H9 (cell line): ENCODE results near the gene CNOT10. TPM values are rescaled to one million over a fixed set of nuclear protein-coding genes. Genes with fewer than 3 reads are reported as not detected.
A peak's percentile ranks its signal among the peaks of the same experiment; 100 is the strongest.

Experiments used
- DNase-seq: peaks from one replicate; pipeline ENCODE4 v3.0.0-alpha.2; 2017
- H2AFZ ChIP-seq: one replicate; pipeline ENCODE4 v1.6.1; 2013; ENCODE audit warnings: mild to moderate bottlenecking, low read length, control low read depth, moderate library complexity
- H2AK5ac ChIP-seq: 2 replicates; pipeline ENCODE4 v1.6.1; 2013; ENCODE audit warnings: low read length, control low read depth, mixed read lengths; ENCODE audit not compliant: insufficient read length
- H2BK120ac ChIP-seq: one replicate; pipeline ENCODE4 v1.6.1; 2013; ENCODE audit warnings: low read depth, mild to moderate bottlenecking, low read length, control low read depth, inconsistent platforms; ENCODE audit not compliant: poor library complexity, severe bottlenecking
- H2BK12ac ChIP-seq: 2 replicates; pipeline ENCODE4 v1.6.1; 2013; ENCODE audit warnings: low read length, control low read depth, mixed read lengths, low read depth; ENCODE audit not compliant: insufficient read length
- H2BK15ac ChIP-seq: 2 replicates; pipeline ENCODE4 v1.6.1; 2013; ENCODE audit warnings: low read depth, low read length, control low read depth
- H2BK20ac ChIP-seq: one replicate; pipeline ENCODE4 v1.6.1; 2013; ENCODE audit warnings: low read depth, mild to moderate bottlenecking, low read length, control low read depth, inconsistent platforms; ENCODE audit not compliant: poor library complexity, severe bottlenecking
- H2BK5ac ChIP-seq: 2 replicates; pipeline ENCODE4 v1.6.1; 2013; ENCODE audit warnings: low read length, control low read depth, mixed read lengths; ENCODE audit not compliant: insufficient read length
- H3K14ac ChIP-seq: 2 replicates; pipeline ENCODE4 v1.6.1; 2013; ENCODE audit warnings: low read length, control low read depth; ENCODE audit not compliant: insufficient read depth
- H3K18ac ChIP-seq: 2 replicates; pipeline ENCODE4 v1.6.1; 2013; ENCODE audit warnings: low read depth, mild to moderate bottlenecking, mixed read lengths, low read length, control low read depth; ENCODE audit not compliant: insufficient read length
- H3K23ac ChIP-seq: 2 replicates; pipeline ENCODE4 v1.6.1; 2013; ENCODE audit warnings: low read length, control low read depth, mixed read lengths, low read depth; ENCODE audit not compliant: insufficient read length
- H3K23me2 ChIP-seq: 2 replicates; pipeline ENCODE4 v1.6.1; 2013; ENCODE audit warnings: low read depth, mild to moderate bottlenecking, mixed read lengths, low read length, control low read depth; ENCODE audit not compliant: insufficient read length, poor library complexity, severe bottlenecking
- H3K27ac ChIP-seq: 2 replicates; pipeline ENCODE4 v1.5.1; 2013; ENCODE audit warnings: low read length, control low read depth, mixed read lengths, low read depth; ENCODE audit not compliant: insufficient read length
- H3K27me3 ChIP-seq: 2 replicates; pipeline ENCODE4 v1.6.1; 2013; ENCODE audit warnings: low read length, control low read depth, inconsistent platforms; ENCODE audit not compliant: insufficient read depth
- H3K4ac ChIP-seq: 2 replicates; pipeline ENCODE4 v1.6.1; 2013; ENCODE audit warnings: low read depth, mild to moderate bottlenecking, control low read depth, inconsistent platforms, low read length, moderate library complexity
- H3K4me1 ChIP-seq: 2 replicates; pipeline ENCODE4 v1.6.1; 2013; ENCODE audit warnings: low read length, control low read depth, inconsistent platforms; ENCODE audit not compliant: insufficient read depth
- H3K4me2 ChIP-seq: 2 replicates; pipeline ENCODE4 v1.6.1; 2013; ENCODE audit warnings: low read length, control low read depth, mixed read lengths; ENCODE audit not compliant: insufficient read length, insufficient read depth
- H3K56ac ChIP-seq: 2 replicates; pipeline ENCODE4 v1.6.1; 2013; ENCODE audit warnings: low read depth, mild to moderate bottlenecking, mixed read lengths, low read length, control low read depth; ENCODE audit not compliant: insufficient read length
- H3K79me1 ChIP-seq: 2 replicates; pipeline ENCODE4 v1.6.1; 2013; ENCODE audit warnings: low read depth, mild to moderate bottlenecking, moderate library complexity, low read length, control low read depth, inconsistent platforms; ENCODE audit not compliant: insufficient read depth, poor library complexity, severe bottlenecking
- H3K79me2 ChIP-seq: 2 replicates; pipeline ENCODE4 v1.6.1; 2013; ENCODE audit warnings: low read length, control low read depth, inconsistent platforms; ENCODE audit not compliant: insufficient read depth
- H3K9ac ChIP-seq: 2 replicates; pipeline ENCODE4 v1.6.1; 2013; ENCODE audit warnings: low read length, control low read depth, mixed read lengths; ENCODE audit not compliant: insufficient read length; ENCODE audit errors: extremely low read depth
- H3K9me3 ChIP-seq: one replicate; pipeline ENCODE4 v1.6.1; 2013; ENCODE audit warnings: low read depth, low read length, inconsistent platforms; ENCODE audit not compliant: control insufficient read depth
- H3T11ph ChIP-seq: one replicate; pipeline ENCODE4 v1.6.1; 2013; ENCODE audit warnings: mild to moderate bottlenecking, low read length, control low read depth, inconsistent platforms
- H4K20me1 ChIP-seq: one replicate; pipeline ENCODE4 v1.6.1; 2013; ENCODE audit not compliant: control insufficient read depth, insufficient read length, insufficient read depth
- H4K5ac ChIP-seq: 2 replicates; pipeline ENCODE4 v1.6.1; 2013; ENCODE audit warnings: low read depth, mild to moderate bottlenecking, mixed read lengths, low read length, control low read depth; ENCODE audit not compliant: insufficient read length
- H4K8ac ChIP-seq: replicated peaks from 2 replicates; pipeline ENCODE4 v1.6.1; 2013; ENCODE audit warnings: low read length, control low read depth, mixed read lengths, low read depth; ENCODE audit not compliant: insufficient read length
- H4K91ac ChIP-seq: 2 replicates; pipeline ENCODE4 v1.6.1; 2013; ENCODE audit warnings: low read depth, mild to moderate bottlenecking, moderate library complexity, mixed read lengths, low read length, control low read depth; ENCODE audit not compliant: insufficient read length
- H3K27ac Mint-ChIP-seq, 3 experiments: 2 replicates in 2 of 3; 3 replicates in 1 of 3; pipeline ENCODE4 v1.8.0; 2020 to 2021; ENCODE audit warnings: mixed read lengths in 3 of 3, mild to moderate bottlenecking in 1 of 3, moderate library complexity in 1 of 3
- H3K27me3 Mint-ChIP-seq: 2 replicates; pipeline ENCODE4 v1.8.0; 2021; ENCODE audit warnings: low read depth, mild to moderate bottlenecking, moderate library complexity, mixed read lengths
- H3K36me3 Mint-ChIP-seq, 3 experiments: 2 replicates in 2 of 3; 3 replicates in 1 of 3; pipeline ENCODE4 v1.8.0; 2020 to 2021; ENCODE audit warnings: low read depth in 3 of 3, mixed read lengths in 3 of 3; ENCODE audit not compliant: insufficient read depth in 1 of 3
- H3K4me1 Mint-ChIP-seq, 2 experiments: 2 replicates each; pipeline ENCODE4 v1.8.0; 2020; ENCODE audit warnings: mixed read lengths in 2 of 2
- H3K4me3 Mint-ChIP-seq, 2 experiments: 2 replicates in 1 of 2; 3 replicates in 1 of 2; pipeline ENCODE4 v1.8.0; 2020 to 2021; ENCODE audit warnings: mild to moderate bottlenecking in 2 of 2, mixed read lengths in 2 of 2, moderate library complexity in 1 of 2
- H3K9me3 Mint-ChIP-seq, 2 experiments: 2 replicates in 1 of 2; 3 replicates in 1 of 2; pipeline ENCODE4 v1.8.0; 2020; ENCODE audit warnings: mild to moderate bottlenecking in 2 of 2, mixed read lengths in 2 of 2, moderate library complexity in 1 of 2
- WGBS: extraction: QIAGEN DNeasy Blood & Tissue Kit; methylation state at CpG from one replicate; pipeline ENCODE4 v1.1.7; 2013; ENCODE audit warnings: missing lambda C conversion rate, low lambda C conversion rate, mixed read lengths; ENCODE audit not compliant: insufficient read length; ENCODE audit errors: extremely low coverage; 5-methylcytosine and 5-hydroxymethylcytosine counted together
- total RNA-seq: library from RNA; stranded (reverse); gene quantifications from 2 replicates; pipeline ENCODE4 v1.2.1, GENCODE V29; 2021
- TF ChIP-seq, protein P1 (sequence below): fragments of 200-600 bp; sonication (generic); conservative IDR thresholded peaks from 3 replicates; pipeline ENCODE4 v1.8.0; 2021; ENCODE audit warnings: antibody characterized with exemption, mild to moderate bottlenecking

CNOT10 gene
- total RNA-seq, 1 experiment from 2014 or later, result 55.4 TPM

- H2AK5ac ChIP-seq, result no peak overlapping the region
- H2AFZ ChIP-seq, result no peak overlapping the region
- H4K20me1 ChIP-seq, result no peaks in the 10 kb centered on the region
- Mint-ChIP-seq H3K4me1 (peaks cover 54 to 60% of the 10 kb centered on the region in 2 experiments), H3K4me3 (peak overlapping the region; percentile 45 to 72), H3K9me3 (no peaks in the 10 kb centered on the region), H3K36me3 (peaks cover 3 to 14% (median 13%) of the 10 kb centered on the region in 3 experiments; a peak in 6 of 7 replicates), H3K27me3 (no peaks in the 10 kb centered on the region), H3K27ac (peak overlapping the region; percentile 98 to 99 (median 99))
- peak overlapping the region; percentile 7 for H4K91ac ChIP-seq
- peak; percentile 39 for DNase-seq
- H3K27ac ChIP-seq, result peak overlapping the region; percentile 90
- no peaks in the 10 kb centered on the region for H3K79me2 ChIP-seq
- peaks cover 20% of the 10 kb centered on the region; the same call in 1 of the 2 replicates for H3K4me1 ChIP-seq
- H2BK5ac ChIP-seq, result peak overlapping the region; percentile 56
- H3K4me2 ChIP-seq, result peak overlapping the region; percentile 35
- peak overlapping the region; percentile 60 for H3K14ac ChIP-seq
- peak overlapping the region; percentile 46 for H3K18ac ChIP-seq
- no peaks in the 10 kb centered on the region for H3K79me1 ChIP-seq
- H2BK120ac ChIP-seq, result peak overlapping the region; percentile 79
- no peaks in the 10 kb centered on the region for H3K9me3 ChIP-seq
- H3T11ph ChIP-seq, result peak overlapping the region; percentile 46
- peak overlapping the region; percentile 82 for H2BK12ac ChIP-seq
- H4K5ac ChIP-seq, result peak overlapping the region; percentile 55
- peaks cover 4% of the 10 kb centered on the region for H3K23me2 ChIP-seq
- no peak overlapping the region for H3K23ac ChIP-seq
- peak overlapping the region; percentile 21 for H3K9ac ChIP-seq
- no CpG with 5 or more reads among the region's 10 CpGs for WGBS
- no peaks in the 10 kb centered on the region for H3K27me3 ChIP-seq
- TF ChIP-seq, protein P1, sequence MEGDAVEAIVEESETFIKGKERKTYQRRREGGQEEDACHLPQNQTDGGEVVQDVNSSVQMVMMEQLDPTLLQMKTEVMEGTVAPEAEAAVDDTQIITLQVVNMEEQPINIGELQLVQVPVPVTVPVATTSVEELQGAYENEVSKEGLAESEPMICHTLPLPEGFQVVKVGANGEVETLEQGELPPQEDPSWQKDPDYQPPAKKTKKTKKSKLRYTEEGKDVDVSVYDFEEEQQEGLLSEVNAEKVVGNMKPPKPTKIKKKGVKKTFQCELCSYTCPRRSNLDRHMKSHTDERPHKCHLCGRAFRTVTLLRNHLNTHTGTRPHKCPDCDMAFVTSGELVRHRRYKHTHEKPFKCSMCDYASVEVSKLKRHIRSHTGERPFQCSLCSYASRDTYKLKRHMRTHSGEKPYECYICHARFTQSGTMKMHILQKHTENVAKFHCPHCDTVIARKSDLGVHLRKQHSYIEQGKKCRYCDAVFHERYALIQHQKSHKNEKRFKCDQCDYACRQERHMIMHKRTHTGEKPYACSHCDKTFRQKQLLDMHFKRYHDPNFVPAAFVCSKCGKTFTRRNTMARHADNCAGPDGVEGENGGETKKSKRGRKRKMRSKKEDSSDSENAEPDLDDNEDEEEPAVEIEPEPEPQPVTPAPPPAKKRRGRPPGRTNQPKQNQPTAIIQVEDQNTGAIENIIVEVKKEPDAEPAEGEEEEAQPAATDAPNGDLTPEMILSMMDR, result no peak
- no peak overlapping the region for H4K8ac ChIP-seq
- no peak overlapping the region for H2BK20ac ChIP-seq
- H2BK15ac ChIP-seq, result no peak overlapping the region
- no peak overlapping the region for H3K4ac ChIP-seq
- peak overlapping the region; percentile 58 for H3K56ac ChIP-seq
Observed at GRCh38 chr3:32780071-32780734, 95.2 kb downstream of the CNOT10 start.
